Glutamatergic neuron (in vitro differentiated cells): Measurements from ENCODE around the gene ABCC5. TPM values are rescaled to one million over a fixed set of nuclear protein-coding genes. Genes with fewer than 3 reads are reported as not detected.

ENCODE experiments used
- DNase-seq: peaks from one replicate; pipeline ENCODE4 v3.0.0; 2022
- H3K27ac Mint-ChIP-seq: one replicate; pipeline ENCODE4 v1.8.0; 2020; ENCODE audit warnings: mild to moderate bottlenecking, mixed read lengths, inconsistent platforms; ENCODE audit not compliant: unreplicated experiment
- H3K27me3 Mint-ChIP-seq: one replicate; pipeline ENCODE4 v1.8.0; 2020; ENCODE audit warnings: mild to moderate bottlenecking, moderate library complexity, mixed read lengths, inconsistent platforms; ENCODE audit not compliant: unreplicated experiment
- H3K36me3 Mint-ChIP-seq: one replicate; pipeline ENCODE4 v1.8.0; 2020; ENCODE audit warnings: mild to moderate bottlenecking, mixed read lengths, inconsistent platforms; ENCODE audit not compliant: unreplicated experiment
- H3K4me1 Mint-ChIP-seq: one replicate; pipeline ENCODE4 v1.8.0; 2020; ENCODE audit warnings: mild to moderate bottlenecking, low read depth, mixed read lengths, inconsistent platforms; ENCODE audit not compliant: unreplicated experiment
- H3K4me3 Mint-ChIP-seq: one replicate; pipeline ENCODE4 v1.8.0; 2020; ENCODE audit warnings: mild to moderate bottlenecking, mixed read lengths, inconsistent platforms; ENCODE audit not compliant: unreplicated experiment
- H3K9me3 Mint-ChIP-seq: one replicate; pipeline ENCODE4 v1.8.0; 2020; ENCODE audit warnings: mild to moderate bottlenecking, moderate library complexity, mixed read lengths, inconsistent platforms; ENCODE audit not compliant: unreplicated experiment
- CTCF ChIP-seq: fragments of 200-600 bp; sonication (generic); IDR thresholded peaks from one replicate; pipeline ENCODE4 v1.5.0; 2021; ENCODE audit not compliant: partially characterized antibody, unreplicated experiment
- total RNA-seq: library from RNA; stranded (reverse); fragmentation: NEBNext Ultra II Directional; extraction: Animal tissue kit (Norgen Biotek cat#: 25700); gene quantifications from one replicate; pipeline ENCODE4 v1.2.1, GENCODE V29; 2021; ENCODE audit not compliant: unreplicated experiment

The ABCC5 gene
- total RNA-seq, 1 donor from 2014 or later = 134 TPM

- H3K4me1 Mint-ChIP-seq = peaks cover 19% of the 10 kb centered on the region
- H3K27ac Mint-ChIP-seq = no peak overlapping the region
Observed at GRCh38 chr3:184004476-184004875, 13.2 kb downstream of the ABCC5 start.

GRCh38 chr3:184003187-184003967, 14.3 kb downstream of the ABCC5 start:
- no peak for DNase-seq
- peaks cover 2% of the 10 kb centered on the region for H3K27me3 Mint-ChIP-seq
- H3K9me3 Mint-ChIP-seq = no peaks in the 10 kb centered on the region
- no peaks in the 10 kb centered on the region for H3K36me3 Mint-ChIP-seq
- peaks cover 19% of the 10 kb centered on the region for H3K4me1 Mint-ChIP-seq
- H3K4me3 Mint-ChIP-seq = no peak overlapping the region
- H3K27ac Mint-ChIP-seq = no peak overlapping the region
- no peak for TF ChIP-seq CTCF

More at GRCh38 chr3:184004476-184004875, 13.2 kb downstream of the ABCC5 start:
- no peak for DNase-seq
- H3K36me3 Mint-ChIP-seq = no peaks in the 10 kb centered on the region
- H3K4me3 Mint-ChIP-seq = no peak overlapping the region
- TF ChIP-seq CTCF = no peak
- no peaks in the 10 kb centered on the region for H3K9me3 Mint-ChIP-seq
- H3K27me3 Mint-ChIP-seq = peaks cover 2% of the 10 kb centered on the region

- no peak overlapping the region for H3K4me3 Mint-ChIP-seq
- no peak for TF ChIP-seq CTCF
- peaks cover 15% of the 10 kb centered on the region for H3K4me1 Mint-ChIP-seq
- no peak overlapping the region for H3K27ac Mint-ChIP-seq
- no peak for DNase-seq
- H3K9me3 Mint-ChIP-seq = no peaks in the 10 kb centered on the region
- H3K27me3 Mint-ChIP-seq = peaks cover 2% of the 10 kb centered on the region
- no peaks in the 10 kb centered on the region for H3K36me3 Mint-ChIP-seq
Observed at GRCh38 chr3:184002469-184002868, 15.2 kb downstream of the ABCC5 start.

GRCh38 chr3:184001761-184002160, 15.9 kb downstream of the ABCC5 start:
- no peak for TF ChIP-seq CTCF
- Mint-ChIP-seq H3K27me3 (peaks cover 2% of the 10 kb centered on the region), H3K4me3 (peak overlapping the region; percentile 4), H3K36me3 (no peaks in the 10 kb centered on the region), H3K27ac (peak overlapping the region; percentile 39), H3K4me1 (peaks cover 15% of the 10 kb centered on the region), H3K9me3 (no peaks in the 10 kb centered on the region)
- no peak for DNase-seq

- Mint-ChIP-seq H3K36me3 (no peaks in the 10 kb centered on the region), H3K27ac (no peak overlapping the region), H3K4me1 (peaks cover 4% of the 10 kb centered on the region), H3K27me3 (peaks cover 2% of the 10 kb centered on the region), H3K4me3 (no peak overlapping the region), H3K9me3 (no peaks in the 10 kb centered on the region)
- TF ChIP-seq CTCF = no peak
- no peak for DNase-seq
Observed at GRCh38 chr3:183991403-183991802, 26.3 kb downstream of the ABCC5 start.
